ENCODE results near the gene PC. TPM values are rescaled to one million over a fixed set of nuclear protein-coding genes. Genes with fewer than 3 reads are reported as not detected.
A peak's percentile ranks its signal among the peaks of the same experiment; 100 is the strongest.

The PC gene
- polyA plus RNA-seq, 2 of the 4 experiments (the other 2 are of a cell fraction) = 14.2 to 45.9 TPM

GRCh38 chr11:66851239-66851596 lies 107.0 kb downstream of the PC start:
- ChIA-PET CTCF (interaction anchor here (1.0 to 3.3 kb wide), 4 partner anchors 11 to 125 kb away, joined by 3 to 15 read pairs (median 6); no protein-coding TSS in a partner anchor), POLR2A (interaction anchor here (0.5 to 5.5 kb wide), 3 partner anchors 7 to 131 kb away, joined by 4 to 53 read pairs (median 5); partner anchors contain the start of gene RCE1)
- TF ChIP-seq FOSB (CRISPR knock-in tag; IDR thresholded peaks at IDR 0.05) = no peak
- no peak for TF ChIP-seq MAX (IDR thresholded peaks at IDR 0.05)
- no peak for TF ChIP-seq EHF (CRISPR knock-in tag; IDR thresholded peaks at IDR 0.05)
- no peak for TF ChIP-seq REST (IDR thresholded peaks at IDR 0.05)
- TF ChIP-seq TP53 (CRISPR knock-in tag; IDR thresholded peaks at IDR 0.05) = no peak
- no peak for TF ChIP-seq HDAC2 (IDR thresholded peaks at IDR 0.05)
- TF ChIP-seq JUN (IDR thresholded peaks at IDR 0.05) = no peak
- TF ChIP-seq ZNF302 (CRISPR knock-in tag; IDR thresholded peaks at IDR 0.05) = no peak
- no peak for TF ChIP-seq PHF8 (IDR thresholded peaks at IDR 0.05; ENCODE audit: borderline replicate concordance, low read depth)
- TF ChIP-seq MAFK (IDR thresholded peaks at IDR 0.05; ENCODE audit: partially characterized antibody) = no peak
- TF ChIP-seq ELK1 (IDR thresholded peaks at IDR 0.05; ENCODE audit: low read depth, low read length) = no peak
- no peak for TF ChIP-seq NPAS2 (CRISPR knock-in tag; IDR thresholded peaks at IDR 0.05; ENCODE audit: borderline replicate concordance)
- no peak for TF ChIP-seq ZC3H11A (IDR thresholded peaks at IDR 0.05)
- H3K9me3 ChIP-seq = no peaks in the 10 kb centered on the region
- no peak for DNase-seq (ENCODE audit: low read depth in 1 of 2, low spot score in 1 of 2)
- H3K4me1 ChIP-seq = peaks cover 18% of the 10 kb centered on the region
- no peak for ATAC-seq
- FAIRE-seq = no peak
- no peak overlapping the region for H3K27ac ChIP-seq
- WGBS (ENCODE audit: missing lambda C conversion rate) = 89% methylated on average over 4 of the region's 4 CpGs
- H3K4me3 ChIP-seq = no peak overlapping the region
- H3K4me2 ChIP-seq = no peak overlapping the region

- TF ChIP-seq RAD21 (conservative IDR thresholded peaks at IDR 0.05 in 1 of 2, IDR thresholded peaks at IDR 0.05 in 1 of 2) = no peak
- 0 out of 2 replicates have a peak, but pooled peaks have one; percentile 43 for TF ChIP-seq POLR2AphosphoS2 (conservative IDR thresholded peaks at IDR 0.05; ENCODE audit: low read length)
- Histone ChIP-seq H3K4me3 (no peak overlapping the region), H3K27ac (no peak overlapping the region), H3K4me2 (no peak overlapping the region), H3K9me3 (no peaks in the 10 kb centered on the region), H3K4me1 (peaks cover 19% of the 10 kb centered on the region)
- 94% methylated on average over 19 of the region's 23 CpGs for WGBS (ENCODE audit: missing lambda C conversion rate)
- ATAC-seq (no peak), DNase-seq (ENCODE audit: low read depth in 1 of 2, low spot score in 1 of 2) (no peak), FAIRE-seq (no peak)
- ChIA-PET POLR2A (interaction anchor here (0.5 to 1.3 kb wide), 2 partner anchors 33 to 132 kb away, joined by 4 to 5 read pairs; no protein-coding TSS in a partner anchor), CTCF (interaction anchor here (1.0 to 3.3 kb wide), 4 partner anchors 17 to 125 kb away, joined by 3 to 15 read pairs (median 6); no protein-coding TSS in a partner anchor)
Observed at GRCh38 chr11:66850588-66851238, 107.5 kb downstream of the PC start.

DNA sequence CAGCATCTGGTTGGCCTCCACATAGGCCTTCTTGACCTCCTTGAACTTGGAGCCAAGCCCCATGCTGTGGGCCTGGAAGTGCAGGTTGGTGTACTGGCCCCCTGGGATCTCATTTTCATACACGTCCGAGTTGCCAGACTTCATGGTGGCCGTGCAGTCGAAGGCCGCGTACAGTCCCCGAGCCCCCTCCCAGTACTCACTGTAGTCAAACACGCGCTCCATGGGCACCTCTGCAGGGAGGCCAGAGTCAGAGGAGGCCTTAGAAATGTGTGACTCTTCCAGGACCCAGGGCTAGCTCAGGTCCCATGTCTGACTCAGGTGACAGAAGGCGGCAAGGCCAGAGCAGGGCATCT lies 108.0 kb downstream of the PC start:
- H3K4me3 ChIP-seq = no peak overlapping the region
- peaks cover 14% of the 10 kb centered on the region for H3K4me1 ChIP-seq
- CTCF ChIA-PET = interaction anchor here (0.6 to 3.3 kb wide), 5 partner anchors 8 to 171 kb away, joined by 3 to 15 read pairs (median 3); no protein-coding TSS in a partner anchor
- DNase-seq (ENCODE audit: low read depth in 1 of 2, low spot score in 1 of 2) (no peak), FAIRE-seq (no peak), ATAC-seq (no peak)
- H3K27ac ChIP-seq = no peak overlapping the region
- H3K9me3 ChIP-seq = no peaks in the 10 kb centered on the region
- WGBS (ENCODE audit: missing lambda C conversion rate) = 97% methylated on average over 10 of the region's 10 CpGs
- no peak overlapping the region for H3K4me2 ChIP-seq
- no peak for TF ChIP-seq EHMT2 (IDR thresholded peaks at IDR 0.05; ENCODE audit: low read depth)
- no peak for TF ChIP-seq ZC3H11A (IDR thresholded peaks at IDR 0.05)
- TF ChIP-seq EHF (CRISPR knock-in tag; IDR thresholded peaks at IDR 0.05) = no peak
- TF ChIP-seq KDM5A (IDR thresholded peaks at IDR 0.05) = no peak
- no peak for TF ChIP-seq BHLHE40 (IDR thresholded peaks at IDR 0.05; ENCODE audit: low read depth, low read length)
- no peak for TF ChIP-seq POLR2AphosphoS2 (conservative IDR thresholded peaks at IDR 0.05; ENCODE audit: low read length)
- TF ChIP-seq NR3C1 (IDR thresholded peaks at IDR 0.05) = no peak
- TF ChIP-seq GATA3 (IDR thresholded peaks at IDR 0.05; ENCODE audit: borderline replicate concordance) = no peak
- TF ChIP-seq SMC3 (IDR thresholded peaks at IDR 0.05) = no peak
- no peak for TF ChIP-seq JUNB (IDR thresholded peaks at IDR 0.05)
- TF ChIP-seq HOXB5 (CRISPR knock-in tag; IDR thresholded peaks at IDR 0.05) = no peak
- POLR2A ChIA-PET = interaction anchor here (1.3 kb wide), 1 partner anchor 126 kb away, joined by 3 read pairs; no protein-coding TSS in a partner anchor
